K562 (cell line): ENCODE measurements around the gene TMX3.

Source experiments
- CTCF ChIP-seq, 3 experiments: IDR thresholded peaks in 2 of 3; conservative IDR thresholded peaks in 1 of 3; 2 replicates each; pipeline ENCODE4 v1.5.1; 2011 to 2012; ENCODE audit warnings: low read length in 3 of 3, mild to moderate bottlenecking in 3 of 3, control low read depth in 2 of 3, improper control_type of control experiment in 1 of 3, inconsistent platforms in 1 of 3, low read depth in 1 of 3, mixed read lengths in 1 of 3, moderate library complexity in 1 of 3; ENCODE audit not compliant: insufficient read depth in 2 of 3
- E2F6 ChIP-seq, 2 experiments: IDR thresholded peaks; 2 replicates each; pipeline ENCODE4 v1.6.1; 2011; ENCODE audit warnings: borderline replicate concordance in 1 of 2, control low read depth in 1 of 2, low read depth in 1 of 2, low read length in 1 of 2, mild to moderate bottlenecking in 1 of 2, mixed read lengths in 1 of 2, moderate library complexity in 1 of 2; ENCODE audit not compliant: insufficient read depth in 1 of 2, insufficient read length in 1 of 2, poor library complexity in 1 of 2, severe bottlenecking in 1 of 2; ENCODE audit errors: extremely low read depth in 1 of 2
- FOXM1 ChIP-seq, 2 experiments: fragments of 450-650 bp in 1 of 2; sonication (generic) in 1 of 2; formaldehyde crosslinking in 1 of 2; IDR thresholded peaks; 2 replicates each; pipeline versions ENCODE4 v1.6.1 to v1.9.0; 2017 to 2022; ENCODE audit warnings: low read depth in 2 of 2, mild to moderate bottlenecking in 2 of 2, missing genetic modification reagents in 1 of 2, moderate library complexity in 1 of 2
- GATAD2A ChIP-seq: fragments of 450-650 bp; IDR thresholded peaks from 2 replicates; pipeline ENCODE4 v1.6.1; 2017
- HNRNPL ChIP-seq: fragments of 200-400 bp; formaldehyde crosslinking; IDR thresholded peaks from 2 replicates; pipeline ENCODE4 v1.6.1; 2017; ENCODE audit warnings: low read depth, mild to moderate bottlenecking, low read length
- KDM1A ChIP-seq, 2 experiments: fragments of 450-650 bp; IDR thresholded peaks; 2 replicates each; pipeline ENCODE4 v1.6.1; 2016; ENCODE audit warnings: mild to moderate bottlenecking in 2 of 2
- RAD21 ChIP-seq, 2 experiments: fragments of 250-450 bp in 1 of 2; fragments of 450-650 bp in 1 of 2; sonication (Bioruptor Pico) in 1 of 2; formaldehyde crosslinking in 1 of 2; IDR thresholded peaks in 1 of 2; conservative IDR thresholded peaks in 1 of 2; 2 replicates each; pipeline versions ENCODE4 v1.4.0 to v1.8.0; 2020 to 2022; ENCODE audit warnings: mild to moderate bottlenecking in 2 of 2, moderate library complexity in 1 of 2
- SIN3A ChIP-seq, 2 experiments: fragments of 150-350 bp in 1 of 2; IDR thresholded peaks; 2 replicates each; pipeline ENCODE4 v1.6.1; 2011 to 2016; ENCODE audit warnings: borderline replicate concordance in 2 of 2, low read depth in 2 of 2, low read length in 2 of 2, mild to moderate bottlenecking in 2 of 2, moderate library complexity in 2 of 2; ENCODE audit not compliant: control insufficient read depth in 1 of 2
- SNIP1 ChIP-seq: fragments of 450-650 bp; IDR thresholded peaks from 2 replicates; pipeline ENCODE4 v1.7.1; 2017; ENCODE audit warnings: low read depth, mild to moderate bottlenecking
- TF ChIP-seq, protein P1 (sequence below): sonication (generic); formaldehyde crosslinking; IDR thresholded peaks from 2 replicates; pipeline ENCODE4 v1.8.1; 2022; ENCODE audit warnings: missing genetic modification reagents

DNA sequence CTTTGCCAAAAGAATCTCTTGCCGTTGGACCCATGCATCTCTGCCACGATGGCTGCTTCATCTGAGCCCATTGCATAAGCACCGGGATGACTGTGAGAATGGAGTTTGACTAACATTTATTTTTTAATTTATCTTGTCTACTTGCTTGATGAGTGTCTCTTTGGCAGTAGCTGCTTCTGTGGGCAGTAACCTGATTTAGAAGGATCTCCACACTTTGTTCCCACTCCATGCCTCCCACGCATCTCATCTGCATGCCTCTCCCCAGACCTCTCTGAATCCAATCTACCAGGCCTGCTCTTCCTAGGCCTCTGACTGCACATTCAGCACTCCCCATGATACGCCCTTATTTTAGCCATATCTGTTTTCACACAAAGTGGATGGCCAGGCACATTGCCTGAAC, 23.7 kb upstream of the TMX3 start:
- TF ChIP-seq, protein P1, sequence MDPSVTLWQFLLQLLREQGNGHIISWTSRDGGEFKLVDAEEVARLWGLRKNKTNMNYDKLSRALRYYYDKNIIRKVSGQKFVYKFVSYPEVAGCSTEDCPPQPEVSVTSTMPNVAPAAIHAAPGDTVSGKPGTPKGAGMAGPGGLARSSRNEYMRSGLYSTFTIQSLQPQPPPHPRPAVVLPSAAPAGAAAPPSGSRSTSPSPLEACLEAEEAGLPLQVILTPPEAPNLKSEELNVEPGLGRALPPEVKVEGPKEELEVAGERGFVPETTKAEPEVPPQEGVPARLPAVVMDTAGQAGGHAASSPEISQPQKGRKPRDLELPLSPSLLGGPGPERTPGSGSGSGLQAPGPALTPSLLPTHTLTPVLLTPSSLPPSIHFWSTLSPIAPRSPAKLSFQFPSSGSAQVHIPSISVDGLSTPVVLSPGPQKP (CRISPR knock-in tag) = no peak
- TF ChIP-seq SIN3A (IDR thresholded peaks at IDR 0.05; ENCODE audit: borderline replicate concordance in 2 of 2, control insufficient read depth in 1 of 2, low read depth in 2 of 2, low read length in 2 of 2) (no peak), FOXM1 (IDR thresholded peaks at IDR 0.05; ENCODE audit: low read depth) (no peak), FOXM1 (CRISPR knock-in tag; IDR thresholded peaks at IDR 0.05; ENCODE audit: low read depth) (no peak), KDM1A (IDR thresholded peaks at IDR 0.05) (no peak), HNRNPL (no peak), CTCF (IDR thresholded peaks at IDR 0.05 in 2 of 3, conservative IDR thresholded peaks at IDR 0.05 in 1 of 3; ENCODE audit: insufficient read depth in 2 of 3, low read depth in 1 of 3, low read length in 3 of 3) (no peak), E2F6 (IDR thresholded peaks at IDR 0.05; ENCODE audit: borderline replicate concordance in 1 of 2, extremely low read depth in 1 of 2, insufficient read depth in 1 of 2, insufficient read length in 1 of 2, low read depth in 1 of 2, low read length in 1 of 2, poor library complexity in 1 of 2, severe bottlenecking in 1 of 2) (no peak), RAD21 (CRISPR knock-in tag; conservative IDR thresholded peaks at IDR 0.05 in 1 of 2, IDR thresholded peaks at IDR 0.05 in 1 of 2) (no peak), GATAD2A (no peak), SNIP1 (no peak)
